Smooth muscle cell (in vitro differentiated cells): ENCODE results near the gene RIT1. TPM values are rescaled to one million over a fixed set of nuclear protein-coding genes. Genes with fewer than 3 reads are reported as not detected.
A peak's percentile ranks its signal among the peaks of the same experiment; 100 is the strongest.

Source experiments
- DNase-seq: peaks from one replicate; lab custom pipeline; 2025; ENCODE audit not compliant: unreplicated experiment; lab: John Stamatoyannopoulos, UW
- H2AFZ ChIP-seq: fragments of 200-600 bp; sonication (generic); 2 replicates; pipeline ENCODE4 v1.6.0; 2016; ENCODE audit warnings: antibody characterized with exemption, low read depth, mild to moderate bottlenecking
- H3F3A ChIP-seq: fragments of 200-600 bp; sonication (generic); 2 replicates; pipeline ENCODE4 v1.6.0; 2017; ENCODE audit warnings: antibody characterized with exemption, low read depth
- H3K27ac ChIP-seq: fragments of 200-600 bp; sonication (generic); 2 replicates; pipeline ENCODE4 v1.5.1; 2016; ENCODE audit warnings: low read depth, mild to moderate bottlenecking
- H3K27me3 ChIP-seq: fragments of 200-600 bp; sonication (generic); 2 replicates; pipeline ENCODE4 v1.6.1; 2016; ENCODE audit warnings: low read depth, mild to moderate bottlenecking
- H3K36me3 ChIP-seq: fragments of 200-600 bp; sonication (generic); 2 replicates; pipeline ENCODE4 v1.5.1; 2016; ENCODE audit warnings: low read depth
- H3K4me1 ChIP-seq: fragments of 200-600 bp; sonication (generic); 2 replicates; pipeline ENCODE4 v1.5.1; 2016; ENCODE audit warnings: low read depth
- H3K4me2 ChIP-seq: fragments of 200-600 bp; sonication (generic); 2 replicates; pipeline ENCODE4 v1.6.0; 2016; ENCODE audit warnings: mild to moderate bottlenecking
- H3K4me3 ChIP-seq: fragments of 200-600 bp; sonication (generic); 2 replicates; pipeline ENCODE4 v1.5.1; 2016; ENCODE audit warnings: mild to moderate bottlenecking
- H3K79me2 ChIP-seq: fragments of 200-600 bp; sonication (generic); 2 replicates; pipeline ENCODE4 v1.6.0; 2016; ENCODE audit warnings: low read depth, mild to moderate bottlenecking
- H3K9ac ChIP-seq: fragments of 200-600 bp; sonication (generic); 2 replicates; pipeline ENCODE4 v1.6.0; 2016; ENCODE audit warnings: low read depth
- H3K9me3 ChIP-seq: fragments of 200-600 bp; sonication (generic); replicated peaks from 2 replicates; pipeline ENCODE4 v1.5.1; 2016; ENCODE audit warnings: low read depth
- H4K20me1 ChIP-seq: fragments of 200-600 bp; sonication (generic); 2 replicates; pipeline ENCODE4 v1.6.0; 2016; ENCODE audit warnings: low read depth
- CTCF ChIP-seq: fragments of 200-600 bp; sonication (generic); IDR thresholded peaks from 2 replicates; pipeline ENCODE4 v1.5.1; 2017; ENCODE audit warnings: borderline replicate concordance, mild to moderate bottlenecking, antibody characterized with exemption; ENCODE audit not compliant: insufficient read depth, poor library complexity, severe bottlenecking
- WGBS: methylation state at CpG from one replicate; pipeline ENCODE4 v1.1.7; 2016; ENCODE audit warnings: low lambda C conversion rate; 5-methylcytosine and 5-hydroxymethylcytosine counted together
- polyA plus RNA-seq: library from polyadenylated mRNA; unstranded; fragments of >200 nt; fragmentation: Nextera tagmentation; extraction: Ambion mirVana; gene quantifications from 2 replicates; pipeline ENCODE4 v1.2.1, GENCODE V29; 2016
- total RNA-seq: library from RNA; depleted of rRNA; stranded (reverse); fragments of >200 nt; gene quantifications from 2 replicates; pipeline ENCODE4 v1.2.3, GENCODE V29; 2014

The RIT1 gene
- total and polyA plus RNA-seq, 2 experiments from 2014 or later = 63.6 to 65.3 TPM

- H3K36me3 ChIP-seq = peaks cover 4% of the 10 kb centered on the region
- H3K9me3 ChIP-seq = no peaks in the 10 kb centered on the region
- peak overlapping the region; percentile 44 for H3K4me2 ChIP-seq
- no peaks in the 10 kb centered on the region for H3K79me2 ChIP-seq
- H2AFZ ChIP-seq = no peak overlapping the region
- no peaks in the 10 kb centered on the region for H3K27me3 ChIP-seq
- H3K9ac ChIP-seq = peak overlapping the region; percentile 49
- peaks cover 1% of the 10 kb centered on the region for H4K20me1 ChIP-seq
- TF ChIP-seq CTCF = no peak
- 74% methylated on average over 10 of the region's 10 CpGs for WGBS
- no peak for DNase-seq
- peaks cover 4% of the 10 kb centered on the region for H3K4me1 ChIP-seq
- H3K27ac ChIP-seq = peak overlapping the region; percentile 86
- no peak overlapping the region for H3K4me3 ChIP-seq
- H3F3A ChIP-seq = peaks cover 9% of the 10 kb centered on the region
Measured at GRCh38 chr1:155893389-155894142, 17.6 kb downstream of the RIT1 start.

- Histone ChIP-seq H3K36me3 (peaks cover 4% of the 10 kb centered on the region), H3K9me3 (no peaks in the 10 kb centered on the region), H4K20me1 (no peaks in the 10 kb centered on the region), H3K9ac (peak overlapping the region; percentile 49), H3K27me3 (no peaks in the 10 kb centered on the region), H2AFZ (no peak overlapping the region), H3K4me3 (no peak overlapping the region), H3K79me2 (no peaks in the 10 kb centered on the region), H3K4me1 (peaks cover 4% of the 10 kb centered on the region), H3F3A (peaks cover 8% of the 10 kb centered on the region), H3K27ac (peak overlapping the region; percentile 86), H3K4me2 (peak overlapping the region; percentile 44)
- no peak for TF ChIP-seq CTCF
- 30% methylated on average over 3 of the region's 3 CpGs for WGBS
- no peak for DNase-seq
Measured at GRCh38 chr1:155892796-155893195, 18.4 kb downstream of the RIT1 start.

- no peak for TF ChIP-seq CTCF
- no peak for DNase-seq
- H3K79me2 ChIP-seq = no peaks in the 10 kb centered on the region
- H3K36me3 ChIP-seq = no peaks in the 10 kb centered on the region
- no peaks in the 10 kb centered on the region for H3K27me3 ChIP-seq
- H3K27ac ChIP-seq = no peak overlapping the region
- no peak overlapping the region for H3K4me2 ChIP-seq
- H4K20me1 ChIP-seq = no peaks in the 10 kb centered on the region
- H3K4me1 ChIP-seq = peaks cover 4% of the 10 kb centered on the region
- H3K4me3 ChIP-seq = no peak overlapping the region
- peaks cover 5% of the 10 kb centered on the region for H3F3A ChIP-seq
- H3K9me3 ChIP-seq = no peaks in the 10 kb centered on the region
- no peak overlapping the region for H3K9ac ChIP-seq
- no peak overlapping the region for H2AFZ ChIP-seq
- WGBS = 73% methylated on average over 3 of the region's 3 CpGs
Measured at GRCh38 chr1:155890251-155890650, 20.9 kb downstream of the RIT1 start.

- Histone ChIP-seq H3K27me3 (no peaks in the 10 kb centered on the region), H3K4me3 (no peak overlapping the region), H3K4me2 (no peak overlapping the region), H3K79me2 (no peaks in the 10 kb centered on the region), H3K27ac (no peak overlapping the region), H3K9ac (no peak overlapping the region), H2AFZ (no peak overlapping the region), H3K9me3 (no peaks in the 10 kb centered on the region), H3K36me3 (no peaks in the 10 kb centered on the region), H3F3A (peaks cover 5% of the 10 kb centered on the region), H3K4me1 (peaks cover 4% of the 10 kb centered on the region), H4K20me1 (no peaks in the 10 kb centered on the region)
- WGBS = 67% methylated on average over 2 of the region's 2 CpGs
- no peak for TF ChIP-seq CTCF
- no peak for DNase-seq
Measured at GRCh38 chr1:155889566-155889965, 21.6 kb downstream of the RIT1 start.
